ENCODE results near the gene FXYD2.

FXYD2 gene

GRCh38 chr11:117805045-117805444 is 19.5 kb downstream of the FXYD2 start:
- DNase-seq (ENCODE audit: low read depth in 1 of 2, low spot score in 1 of 2): no peak

DNA sequence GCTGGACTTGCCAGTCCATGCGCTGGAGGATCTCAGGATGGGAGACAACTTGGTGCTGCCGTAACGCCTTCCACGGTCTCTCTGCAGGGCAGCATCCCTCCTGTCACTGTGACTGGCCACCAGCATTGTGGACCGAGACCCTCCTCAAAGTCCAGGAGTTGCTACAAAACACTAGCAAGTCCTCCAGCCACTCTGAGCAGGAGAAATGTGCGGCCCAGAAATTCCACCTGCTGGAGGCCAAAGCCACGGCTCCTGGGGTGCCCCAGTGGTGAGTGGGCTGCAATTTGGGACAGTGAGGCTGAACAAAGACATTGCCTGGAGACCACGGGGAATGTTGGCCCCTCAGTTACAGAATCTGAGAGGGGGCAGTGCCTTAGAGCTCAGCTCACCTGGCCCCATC is 20.6 kb downstream of the FXYD2 start:
- DNase-seq (ENCODE audit: low read depth in 1 of 2, low spot score in 1 of 2): no peak

GRCh38 chr11:117799634-117800033 is 24.9 kb downstream of the FXYD2 start:
- no peak for DNase-seq (ENCODE audit: low read depth in 1 of 2, low spot score in 1 of 2)

- DNase-seq (ENCODE audit: low read depth in 1 of 2, low spot score in 1 of 2): no peak
These were observed 27.5 kb downstream of the FXYD2 start, which contains the start of gene DSCAML1 for GRCh38 chr11:117796872-117797529. Gene DSCAML1, minus strand, starts transcription at chr11:117797216. Its CDS starts 137 bp downstream, at chr11:117797079.

DNA sequence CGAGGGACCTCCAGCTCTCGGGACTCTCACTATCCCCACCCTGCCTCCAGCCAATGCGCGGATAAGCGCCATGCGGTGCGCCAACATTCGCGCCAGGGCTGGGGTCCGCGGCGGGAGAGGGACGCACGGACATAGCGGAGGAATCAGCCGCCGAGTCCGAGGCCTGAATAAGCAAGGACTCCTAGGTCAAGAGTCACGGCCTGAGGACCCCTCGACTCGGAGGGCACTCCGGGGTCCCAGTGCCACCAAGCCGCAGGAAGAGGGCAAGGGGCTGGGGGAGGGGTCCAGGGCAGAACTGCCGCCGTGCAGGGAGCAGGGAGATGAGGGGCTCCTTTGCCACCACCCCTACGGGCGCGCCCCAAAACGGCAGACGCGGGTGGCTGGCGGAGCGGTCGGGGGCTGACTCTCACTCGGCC is 28.1 kb downstream of the FXYD2 start:
- DNase-seq (ENCODE audit: low read depth in 1 of 2, low spot score in 1 of 2): no peak

GRCh38 chr11:117795638-117796455 is 28.7 kb downstream of the FXYD2 start:
- no peak for DNase-seq (ENCODE audit: low read depth in 1 of 2, low spot score in 1 of 2)

- DNase-seq (ENCODE audit: low read depth in 1 of 2, low spot score in 1 of 2): no peak
These were observed 29.5 kb downstream of the FXYD2 start for GRCh38 chr11:117794772-117795629.

DNA sequence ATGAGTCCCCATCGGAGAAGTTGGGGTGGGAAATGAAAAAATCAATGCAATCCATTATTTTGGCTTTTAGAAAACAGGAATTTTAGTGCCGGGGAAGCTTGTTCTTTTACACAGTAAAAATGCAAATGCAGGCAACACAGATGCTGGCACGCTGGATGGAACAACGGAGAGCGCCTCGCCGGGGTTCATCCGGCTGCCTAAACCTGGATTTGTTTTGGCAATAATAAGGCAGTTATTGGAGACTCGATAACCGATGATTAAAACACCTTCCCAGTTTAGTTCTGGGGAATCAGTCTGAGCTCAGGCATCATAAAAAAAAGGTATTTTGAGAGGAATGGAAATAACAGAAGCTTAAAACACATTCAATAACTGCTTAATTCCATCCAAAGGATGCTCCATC is 30.4 kb downstream of the FXYD2 start:
- DNase-seq (ENCODE audit: low read depth in 1 of 2, low spot score in 1 of 2): no peak

- no peak for DNase-seq (ENCODE audit: low read depth in 1 of 2, low spot score in 1 of 2)
These were observed 31.0 kb downstream of the FXYD2 start for GRCh38 chr11:117793583-117793982.

GRCh38 chr11:117792992-117793391 is 31.6 kb downstream of the FXYD2 start:
- no peak for DNase-seq (ENCODE audit: low read depth in 1 of 2, low spot score in 1 of 2)

GRCh38 chr11:117792241-117792640 is 32.3 kb downstream of the FXYD2 start:
- no peak for DNase-seq (ENCODE audit: low read depth in 1 of 2, low spot score in 1 of 2)

GRCh38 chr11:117790279-117790678 is 34.3 kb downstream of the FXYD2 start:
- no peak for DNase-seq (ENCODE audit: low read depth in 1 of 2, low spot score in 1 of 2)

DNA sequence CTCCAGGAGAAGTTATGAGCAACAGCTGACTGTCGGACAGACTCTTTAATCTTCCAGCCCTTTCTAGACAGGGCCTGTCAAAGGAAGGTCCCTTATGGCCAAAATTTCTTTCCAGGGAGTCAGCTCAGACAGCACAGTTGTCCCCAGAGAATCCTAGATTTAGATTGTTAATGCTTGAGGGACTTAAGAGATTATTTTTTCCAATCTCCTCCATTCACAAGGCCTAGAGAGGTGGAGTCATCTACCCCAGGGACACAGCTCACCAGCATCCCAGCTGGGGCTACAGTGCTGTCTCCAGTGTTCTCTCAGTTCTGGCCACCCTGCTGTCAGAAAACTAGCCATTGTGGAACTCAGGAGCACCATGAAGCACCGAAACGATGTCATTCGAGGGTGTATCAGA is 35.3 kb downstream of the FXYD2 start:
- no peak for DNase-seq (ENCODE audit: low read depth in 1 of 2, low spot score in 1 of 2)

DNA sequence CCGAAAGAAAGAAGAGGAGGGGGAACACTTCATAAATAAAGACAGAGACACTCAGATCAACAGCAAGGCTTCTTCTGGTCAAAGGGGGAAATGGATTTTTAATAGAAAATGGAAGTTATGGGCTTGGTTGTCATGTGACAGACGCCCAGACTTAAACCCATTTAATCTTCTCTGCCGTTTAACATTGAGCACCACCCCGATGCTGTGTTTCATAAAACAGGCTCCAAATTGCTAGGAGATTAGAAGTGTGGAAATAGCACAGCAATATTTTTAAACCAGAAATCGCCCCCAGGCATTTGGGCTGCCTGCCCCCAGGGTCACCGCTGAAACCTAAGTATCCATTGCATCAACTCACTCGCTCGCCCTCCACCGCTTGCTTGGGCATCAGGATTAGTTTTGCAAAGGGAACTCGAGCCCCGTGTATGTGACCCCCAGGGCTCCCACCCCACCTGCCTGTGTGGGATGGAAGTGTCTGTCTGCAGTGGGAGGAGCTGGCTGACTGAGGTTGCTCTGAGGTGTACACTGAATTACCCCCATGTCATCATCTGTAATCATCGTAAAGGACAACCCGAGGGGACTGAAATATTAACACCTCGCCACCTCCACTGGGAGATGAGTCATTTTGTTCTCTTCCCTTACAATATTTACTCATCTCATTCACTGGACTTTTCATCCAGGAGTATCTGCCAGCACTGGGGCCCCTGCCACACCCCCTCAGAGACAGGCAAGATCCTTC is 38.2 kb downstream of the FXYD2 start:
- no peak for DNase-seq (ENCODE audit: low read depth in 1 of 2, low spot score in 1 of 2)

GRCh38 chr11:117782101-117782500 is 42.4 kb downstream of the FXYD2 start:
- DNase-seq (ENCODE audit: low read depth in 1 of 2, low spot score in 1 of 2): no peak

GRCh38 chr11:117781627-117782026 is 42.9 kb downstream of the FXYD2 start:
- no peak for DNase-seq (ENCODE audit: low read depth in 1 of 2, low spot score in 1 of 2)

DNA sequence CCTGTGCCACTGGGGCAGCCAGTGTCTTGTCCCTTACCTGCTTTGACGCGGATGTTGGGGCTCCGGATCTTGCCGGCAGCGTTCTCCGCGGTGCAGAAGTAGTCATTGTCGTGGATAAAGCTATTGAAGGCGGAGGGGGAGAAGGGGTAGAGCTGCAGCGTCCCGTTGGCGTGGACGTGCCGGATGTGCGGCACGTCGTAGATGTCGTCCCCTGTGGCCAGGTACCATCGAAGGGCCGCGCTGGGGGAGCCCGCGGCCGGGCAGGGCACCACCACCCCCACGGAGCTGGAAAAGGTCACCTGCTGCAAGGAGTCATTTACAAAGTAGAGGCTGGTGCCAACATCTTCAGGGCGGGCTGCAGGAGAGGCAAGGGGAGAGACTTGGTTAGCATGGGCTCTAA is 44.1 kb downstream of the FXYD2 start:
- no peak for DNase-seq (ENCODE audit: low read depth in 1 of 2, low spot score in 1 of 2)

GRCh38 chr11:117774553-117774952 is 50.0 kb downstream of the FXYD2 start:
- DNase-seq (ENCODE audit: low read depth in 1 of 2, low spot score in 1 of 2): no peak

DNA sequence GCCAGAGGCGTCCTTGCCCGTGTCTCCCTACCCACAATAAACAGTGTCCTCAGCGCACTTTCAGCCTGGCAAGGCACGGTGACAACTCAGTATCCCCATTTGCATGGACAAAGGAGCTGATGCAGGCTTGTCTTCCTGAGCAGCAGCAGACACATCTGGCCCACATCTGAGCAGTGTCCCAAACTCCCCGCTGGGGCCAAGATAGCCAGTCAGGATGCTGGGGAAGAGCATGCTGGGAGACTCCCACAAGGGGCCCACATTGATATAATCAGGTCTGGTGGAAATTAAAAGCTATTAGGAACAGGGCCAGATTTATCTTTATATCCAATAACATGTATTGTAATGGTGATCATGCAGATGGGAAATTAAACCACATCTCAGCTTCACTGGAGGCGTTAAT is 52.2 kb downstream of the FXYD2 start:
- DNase-seq (ENCODE audit: low read depth in 1 of 2, low spot score in 1 of 2): no peak

DNA sequence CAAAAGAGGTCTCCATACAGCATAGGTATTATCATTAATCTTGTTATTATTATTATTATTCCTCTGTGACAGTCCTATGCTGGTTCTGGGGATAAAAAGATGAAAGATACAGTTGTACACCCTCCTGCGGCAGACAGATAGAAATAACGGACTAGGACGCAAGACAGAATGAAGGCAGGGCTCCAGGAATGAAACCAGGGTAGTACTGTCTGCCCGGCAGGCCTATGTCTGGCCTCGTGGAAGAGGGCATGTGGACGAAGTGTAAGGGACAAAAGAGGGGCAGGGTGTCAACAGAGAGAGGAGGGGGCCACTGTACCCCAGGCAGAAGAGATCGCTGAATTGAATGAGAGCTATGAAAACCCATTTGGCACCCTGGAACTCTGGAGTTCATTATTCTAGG is 52.7 kb downstream of the FXYD2 start:
- DNase-seq (ENCODE audit: low read depth in 1 of 2, low spot score in 1 of 2): no peak

GRCh38 chr11:117771197-117771596 is 53.3 kb downstream of the FXYD2 start:
- no peak for DNase-seq (ENCODE audit: low read depth in 1 of 2, low spot score in 1 of 2)
